Smooth muscle cell (in vitro differentiated cells): ENCODE results near the gene DDX39B. TPM values are rescaled to one million over a fixed set of nuclear protein-coding genes. Genes with fewer than 3 reads are reported as not detected.

ENCODE experiments used
- DNase-seq: peaks from one replicate; lab custom pipeline; 2025; ENCODE audit not compliant: unreplicated experiment; lab: John Stamatoyannopoulos, UW
- H2AFZ ChIP-seq: fragments of 200-600 bp; sonication (generic); 2 replicates; pipeline ENCODE4 v1.6.0; 2016; ENCODE audit warnings: antibody characterized with exemption, low read depth, mild to moderate bottlenecking
- H3F3A ChIP-seq: fragments of 200-600 bp; sonication (generic); 2 replicates; pipeline ENCODE4 v1.6.0; 2017; ENCODE audit warnings: antibody characterized with exemption, low read depth
- H3K27ac ChIP-seq: fragments of 200-600 bp; sonication (generic); 2 replicates; pipeline ENCODE4 v1.5.1; 2016; ENCODE audit warnings: low read depth, mild to moderate bottlenecking
- H3K27me3 ChIP-seq: fragments of 200-600 bp; sonication (generic); 2 replicates; pipeline ENCODE4 v1.6.1; 2016; ENCODE audit warnings: low read depth, mild to moderate bottlenecking
- H3K36me3 ChIP-seq: fragments of 200-600 bp; sonication (generic); 2 replicates; pipeline ENCODE4 v1.5.1; 2016; ENCODE audit warnings: low read depth
- H3K4me1 ChIP-seq: fragments of 200-600 bp; sonication (generic); 2 replicates; pipeline ENCODE4 v1.5.1; 2016; ENCODE audit warnings: low read depth
- H3K4me2 ChIP-seq: fragments of 200-600 bp; sonication (generic); 2 replicates; pipeline ENCODE4 v1.6.0; 2016; ENCODE audit warnings: mild to moderate bottlenecking
- H3K4me3 ChIP-seq: fragments of 200-600 bp; sonication (generic); 2 replicates; pipeline ENCODE4 v1.5.1; 2016; ENCODE audit warnings: mild to moderate bottlenecking
- H3K79me2 ChIP-seq: fragments of 200-600 bp; sonication (generic); 2 replicates; pipeline ENCODE4 v1.6.0; 2016; ENCODE audit warnings: low read depth, mild to moderate bottlenecking
- H3K9ac ChIP-seq: fragments of 200-600 bp; sonication (generic); 2 replicates; pipeline ENCODE4 v1.6.0; 2016; ENCODE audit warnings: low read depth
- H3K9me3 ChIP-seq: fragments of 200-600 bp; sonication (generic); replicated peaks from 2 replicates; pipeline ENCODE4 v1.5.1; 2016; ENCODE audit warnings: low read depth
- H4K20me1 ChIP-seq: fragments of 200-600 bp; sonication (generic); 2 replicates; pipeline ENCODE4 v1.6.0; 2016; ENCODE audit warnings: low read depth
- CTCF ChIP-seq: fragments of 200-600 bp; sonication (generic); IDR thresholded peaks from 2 replicates; pipeline ENCODE4 v1.5.1; 2017; ENCODE audit warnings: borderline replicate concordance, mild to moderate bottlenecking, antibody characterized with exemption; ENCODE audit not compliant: insufficient read depth, poor library complexity, severe bottlenecking
- WGBS: methylation state at CpG from one replicate; pipeline ENCODE4 v1.1.7; 2016; ENCODE audit warnings: low lambda C conversion rate; 5-methylcytosine and 5-hydroxymethylcytosine counted together
- polyA plus RNA-seq: library from polyadenylated mRNA; unstranded; fragments of >200 nt; fragmentation: Nextera tagmentation; extraction: Ambion mirVana; gene quantifications from 2 replicates; pipeline ENCODE4 v1.2.1, GENCODE V29; 2016
- total RNA-seq: library from RNA; depleted of rRNA; stranded (reverse); fragments of >200 nt; gene quantifications from 2 replicates; pipeline ENCODE4 v1.2.3, GENCODE V29; 2014

DDX39B gene
- total and polyA plus RNA-seq, 2 experiments from 2014 or later, result 117 to 153 TPM

GRCh38 chr6:31568537-31568961 is 26.7 kb upstream of the DDX39B start:
- Histone ChIP-seq H3K9ac (no peak overlapping the region), H3K36me3 (no peaks in the 10 kb centered on the region), H3K4me3 (no peak overlapping the region), H3K4me2 (no peak overlapping the region), H3F3A (peaks cover 9% of the 10 kb centered on the region), H3K9me3 (no peaks in the 10 kb centered on the region), H3K79me2 (no peaks in the 10 kb centered on the region), H3K27ac (no peak overlapping the region), H2AFZ (no peak overlapping the region), H3K4me1 (no peaks in the 10 kb centered on the region), H3K27me3 (no peaks in the 10 kb centered on the region), H4K20me1 (no peaks in the 10 kb centered on the region)
- TF ChIP-seq CTCF, result no peak
- 84% methylated on average over 3 of the region's 3 CpGs for WGBS
- no peak for DNase-seq

GRCh38 chr6:31567531-31568370 is 25.9 kb upstream of the DDX39B start:
- no peak for TF ChIP-seq CTCF
- Histone ChIP-seq H3K4me2 (no peak overlapping the region), H3K9ac (no peak overlapping the region), H3K27me3 (no peaks in the 10 kb centered on the region), H3K27ac (no peak overlapping the region), H3K4me1 (no peaks in the 10 kb centered on the region), H3K36me3 (no peaks in the 10 kb centered on the region), H3K4me3 (no peak overlapping the region), H3F3A (peaks cover 10% of the 10 kb centered on the region), H2AFZ (no peak overlapping the region), H3K79me2 (no peaks in the 10 kb centered on the region), H3K9me3 (no peaks in the 10 kb centered on the region), H4K20me1 (no peaks in the 10 kb centered on the region)
- no peak for DNase-seq
- WGBS, result 59% methylated on average over 9 of the region's 9 CpGs

GRCh38 chr6:31560697-31561058 is 18.9 kb upstream of the DDX39B start:
- H3F3A ChIP-seq, result peaks cover 26% of the 10 kb centered on the region
- no peaks in the 10 kb centered on the region for H3K27me3 ChIP-seq
- no peaks in the 10 kb centered on the region for H3K9me3 ChIP-seq
- DNase-seq, result no peak
- no peak overlapping the region for H2AFZ ChIP-seq
- H4K20me1 ChIP-seq, result no peaks in the 10 kb centered on the region
- H3K36me3 ChIP-seq, result no peaks in the 10 kb centered on the region
- H3K79me2 ChIP-seq, result no peaks in the 10 kb centered on the region
- H3K9ac ChIP-seq, result no peak overlapping the region
- no peak for TF ChIP-seq CTCF
- peak overlapping the region; percentile 89 for H3K27ac ChIP-seq
- H3K4me3 ChIP-seq, result no peak overlapping the region
- H3K4me2 ChIP-seq, result peak overlapping the region; percentile 50
- peaks cover 6% of the 10 kb centered on the region for H3K4me1 ChIP-seq
